Measurements from ENCODE around the gene TUBB3. TPM values are rescaled to one million over a fixed set of nuclear protein-coding genes. Genes with fewer than 3 reads are reported as not detected.

The TUBB3 gene
- total and polyA plus RNA-seq, 9 of the 15 experiments (the other 6 are each of a cell fraction or from before 2014, with no cell fraction given): 0.18 to 12.5 (median 5.0) TPM

GRCh38 chr16:89972244-89973234 lies 49.4 kb downstream of the TUBB3 start (continued):
- TF ChIP-seq THAP12 (CRISPR knock-in tag; IDR thresholded peaks at IDR 0.05) (peak; percentile 86), TRIM28 (IDR thresholded peaks at IDR 0.05) (no peak), UBTF (IDR thresholded peaks at IDR 0.05; ENCODE audit: borderline replicate concordance in 1 of 2, low read depth in 2 of 2, low read length in 2 of 2) (no peak), CUX1 (CRISPR knock-in tag; IDR thresholded peaks at IDR 0.05) (no peak), FIP1L1 (IDR thresholded peaks at IDR 0.05; ENCODE audit: low read depth, low read length, poor library complexity, severe bottlenecking) (peak; percentile 45), ZNF644 (tag; IDR thresholded peaks at IDR 0.05; ENCODE audit: low read depth) (no peak; the same call in 1 of the 2 replicates), NR0B1 (IDR thresholded peaks at IDR 0.05; ENCODE audit: partially characterized antibody) (no peak), ZBTB9 (CRISPR knock-in tag; IDR thresholded peaks at IDR 0.05) (no peak), ZFPM2 (CRISPR knock-in tag; IDR thresholded peaks at IDR 0.05) (no peak), ZNF282 (CRISPR knock-in tag; IDR thresholded peaks at IDR 0.05) (peak; percentile 83; the same call in 1 of the 2 replicates), MAFG (tag; conservative IDR thresholded peaks at IDR 0.05) (no peak), ZNF707 (CRISPR knock-in tag; conservative IDR thresholded peaks at IDR 0.05) (no peak)

Data from K562 (cell line).